ENCODE results near the gene REEP6.
"Not testable (repeated sequence)": the region's sequence is repeated elsewhere in the genome, so short reads cannot be mapped to it uniquely, and the experiment has no call there.

Gene REEP6

GRCh38 chr19:1473085-1473851 is 17.7 kb upstream of the REEP6 start:
- no peak for DNase-seq (ENCODE audit: insufficient read length, low spot score)
- no peak for TF ChIP-seq POLR2A (IDR thresholded peaks at IDR 0.05; ENCODE audit: low read depth, low read length)
- no peak for FAIRE-seq

- no peak for FAIRE-seq
- no peak for TF ChIP-seq POLR2A (IDR thresholded peaks at IDR 0.05; ENCODE audit: low read depth, low read length)
- DNase-seq (ENCODE audit: insufficient read length, low spot score) = peak; percentile 78
Measured at GRCh38 chr19:1474011-1474764, 16.8 kb upstream of the REEP6 start.

GRCh38 chr19:1474765-1475351 is 16.1 kb upstream of the REEP6 start:
- FAIRE-seq (no peak), DNase-seq (ENCODE audit: insufficient read length, low spot score) (no peak)
- no peak for TF ChIP-seq POLR2A (IDR thresholded peaks at IDR 0.05; ENCODE audit: low read depth, low read length)

GRCh38 chr19:1475751-1476437 is 15.1 kb upstream of the REEP6 start:
- no peak for DNase-seq (ENCODE audit: insufficient read length, low spot score)
- TF ChIP-seq POLR2A (IDR thresholded peaks at IDR 0.05; ENCODE audit: low read depth, low read length) = no peak
- FAIRE-seq = no peak

GRCh38 chr19:1477056-1477455 is 13.9 kb upstream of the REEP6 start:
- DNase-seq (ENCODE audit: insufficient read length, low spot score); FAIRE-seq: not testable (repeated sequence)

GRCh38 chr19:1478934-1479707 is 11.9 kb upstream of the REEP6 start, which contains the start of gene C19orf25:
Gene C19orf25 (minus strand): TSS chr19:1479215. CDS start chr19:1478903, 312 bp downstream.
- peak; percentile 49 for TF ChIP-seq POLR2A (IDR thresholded peaks at IDR 0.05; ENCODE audit: low read depth, low read length)
- DNase-seq (ENCODE audit: insufficient read length, low spot score) (peak; percentile 98), FAIRE-seq (peak; percentile 80)

- no peak for TF ChIP-seq POLR2A (IDR thresholded peaks at IDR 0.05; ENCODE audit: low read depth, low read length)
- FAIRE-seq = no peak
Measured at GRCh38 chr19:1481224-1481892, 9.6 kb upstream of the REEP6 start.

GRCh38 chr19:1481893-1482360 is 9.1 kb upstream of the REEP6 start:
- no peak for TF ChIP-seq POLR2A (IDR thresholded peaks at IDR 0.05; ENCODE audit: low read depth, low read length)
- DNase-seq (ENCODE audit: insufficient read length, low spot score) = no peak
- FAIRE-seq = no peak

More at GRCh38 chr19:1481224-1481892, 9.6 kb upstream of the REEP6 start:
- DNase-seq (ENCODE audit: insufficient read length, low spot score) = no peak

- DNase-seq (ENCODE audit: insufficient read length, low spot score) (no peak), FAIRE-seq (no peak)
- TF ChIP-seq POLR2A (IDR thresholded peaks at IDR 0.05; ENCODE audit: low read depth, low read length) = no peak
Measured at GRCh38 chr19:1482361-1483130, 8.4 kb upstream of the REEP6 start.

GRCh38 chr19:1483131-1483978 is 7.6 kb upstream of the REEP6 start:
- no peak for DNase-seq (ENCODE audit: insufficient read length, low spot score)
- FAIRE-seq = no peak
- no peak for TF ChIP-seq POLR2A (IDR thresholded peaks at IDR 0.05; ENCODE audit: low read depth, low read length)

- DNase-seq (ENCODE audit: insufficient read length, low spot score) (no peak), FAIRE-seq (no peak)
- TF ChIP-seq POLR2A (IDR thresholded peaks at IDR 0.05; ENCODE audit: low read depth, low read length) = no peak
Measured at GRCh38 chr19:1483979-1484428, 7.0 kb upstream of the REEP6 start.

Data from H54 (cell line).